ENCODE results near the gene DBP.

The DBP gene

DNA sequence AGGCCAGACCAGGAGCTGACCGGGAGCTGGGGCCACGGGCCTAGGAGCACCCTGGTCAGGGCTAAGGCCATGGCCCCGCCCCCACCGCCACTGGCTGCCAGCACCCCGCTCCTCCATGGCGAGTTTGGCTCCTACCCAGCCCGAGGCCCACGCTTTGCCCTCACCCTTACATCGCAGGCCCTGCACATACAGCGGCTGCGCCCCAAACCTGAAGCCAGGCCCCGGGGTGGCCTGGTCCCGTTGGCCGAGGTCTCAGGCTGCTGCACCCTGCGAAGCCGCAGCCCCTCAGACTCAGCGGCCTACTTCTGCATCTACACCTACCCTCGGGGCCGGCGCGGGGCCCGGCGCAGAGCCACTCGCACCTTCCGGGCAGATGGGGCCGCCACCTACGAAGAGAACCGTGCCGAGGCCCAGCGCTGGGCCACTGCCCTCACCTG is 11.3 kb downstream of the DBP start:
- TF ChIP-seq, protein P1, sequence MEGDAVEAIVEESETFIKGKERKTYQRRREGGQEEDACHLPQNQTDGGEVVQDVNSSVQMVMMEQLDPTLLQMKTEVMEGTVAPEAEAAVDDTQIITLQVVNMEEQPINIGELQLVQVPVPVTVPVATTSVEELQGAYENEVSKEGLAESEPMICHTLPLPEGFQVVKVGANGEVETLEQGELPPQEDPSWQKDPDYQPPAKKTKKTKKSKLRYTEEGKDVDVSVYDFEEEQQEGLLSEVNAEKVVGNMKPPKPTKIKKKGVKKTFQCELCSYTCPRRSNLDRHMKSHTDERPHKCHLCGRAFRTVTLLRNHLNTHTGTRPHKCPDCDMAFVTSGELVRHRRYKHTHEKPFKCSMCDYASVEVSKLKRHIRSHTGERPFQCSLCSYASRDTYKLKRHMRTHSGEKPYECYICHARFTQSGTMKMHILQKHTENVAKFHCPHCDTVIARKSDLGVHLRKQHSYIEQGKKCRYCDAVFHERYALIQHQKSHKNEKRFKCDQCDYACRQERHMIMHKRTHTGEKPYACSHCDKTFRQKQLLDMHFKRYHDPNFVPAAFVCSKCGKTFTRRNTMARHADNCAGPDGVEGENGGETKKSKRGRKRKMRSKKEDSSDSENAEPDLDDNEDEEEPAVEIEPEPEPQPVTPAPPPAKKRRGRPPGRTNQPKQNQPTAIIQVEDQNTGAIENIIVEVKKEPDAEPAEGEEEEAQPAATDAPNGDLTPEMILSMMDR (IDR thresholded peaks at IDR 0.05), result no peak

DNA sequence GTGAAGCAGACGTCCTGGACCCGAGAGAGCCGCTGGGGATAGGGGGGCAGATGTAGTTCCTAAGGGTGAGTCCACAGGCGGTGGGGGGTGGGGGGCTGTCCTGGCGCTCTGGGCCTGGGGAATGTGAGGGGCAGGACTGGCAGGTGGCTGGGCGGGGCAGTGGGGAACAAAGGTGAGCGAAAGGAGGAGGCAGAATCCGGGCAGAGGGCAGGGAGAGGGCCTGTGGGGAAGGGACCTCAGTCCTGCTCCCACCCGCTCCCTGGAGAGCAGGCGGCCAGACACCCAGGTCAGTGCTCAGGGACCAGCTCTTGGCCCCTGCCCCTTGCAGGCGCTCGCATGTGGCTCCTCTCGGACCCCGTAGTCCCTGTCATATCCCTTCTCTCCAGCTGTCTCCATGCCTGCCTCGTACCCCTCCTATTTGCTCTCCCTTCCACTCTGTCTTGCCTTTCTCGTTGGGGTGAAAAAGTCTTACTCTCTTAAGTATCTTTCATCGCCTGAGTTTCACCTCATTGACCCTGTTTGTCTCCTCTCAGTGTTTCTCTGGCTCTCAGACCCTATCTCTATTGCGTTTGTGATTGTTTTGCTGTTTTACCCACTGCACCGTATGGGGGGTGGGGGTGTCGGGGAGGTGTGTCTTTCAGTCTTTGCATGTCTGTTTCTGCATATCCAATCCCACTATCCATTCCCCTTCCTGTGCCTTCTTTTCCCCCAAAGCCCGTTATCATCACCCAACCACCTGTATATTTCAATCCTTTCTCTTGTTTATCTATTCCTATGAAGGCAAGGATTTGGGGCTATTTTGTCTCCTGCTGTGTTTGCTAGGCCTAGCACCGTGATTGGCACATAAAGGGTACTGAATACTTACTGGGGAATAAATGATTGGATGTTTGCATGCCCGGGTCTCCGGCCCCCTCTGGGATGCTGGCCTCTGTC is 12.1 kb downstream of the DBP start:
- TF ChIP-seq, protein P1 (IDR thresholded peaks at IDR 0.05), result no peak

DNA sequence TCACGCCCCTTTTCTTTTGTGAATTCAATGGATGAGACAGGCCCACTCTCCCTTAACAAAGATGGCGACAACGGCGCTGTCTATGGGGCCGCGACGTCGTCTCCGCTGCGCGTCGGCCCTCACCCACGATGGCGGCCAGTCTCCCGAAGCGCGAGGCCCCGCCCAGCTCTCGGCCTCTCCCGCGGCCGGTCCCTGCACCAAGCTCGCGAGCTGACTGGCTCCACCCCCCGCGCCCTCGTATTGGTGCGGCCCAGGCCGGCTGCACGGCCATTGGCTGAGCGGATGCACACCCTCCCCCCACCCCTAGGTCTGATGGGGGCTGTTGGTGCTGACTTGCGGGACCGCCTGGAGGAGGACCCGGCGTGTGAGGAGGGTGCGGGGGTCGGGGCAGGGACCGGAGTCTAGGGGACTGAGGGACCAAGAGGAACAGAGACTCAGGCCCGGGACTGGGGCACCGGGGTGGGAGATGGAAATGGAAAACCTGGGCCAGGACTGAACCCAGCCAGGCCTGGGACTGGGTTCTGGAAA is 13.0 kb downstream of the DBP start:
- TF ChIP-seq, protein P1 (IDR thresholded peaks at IDR 0.05), result no peak

DNA sequence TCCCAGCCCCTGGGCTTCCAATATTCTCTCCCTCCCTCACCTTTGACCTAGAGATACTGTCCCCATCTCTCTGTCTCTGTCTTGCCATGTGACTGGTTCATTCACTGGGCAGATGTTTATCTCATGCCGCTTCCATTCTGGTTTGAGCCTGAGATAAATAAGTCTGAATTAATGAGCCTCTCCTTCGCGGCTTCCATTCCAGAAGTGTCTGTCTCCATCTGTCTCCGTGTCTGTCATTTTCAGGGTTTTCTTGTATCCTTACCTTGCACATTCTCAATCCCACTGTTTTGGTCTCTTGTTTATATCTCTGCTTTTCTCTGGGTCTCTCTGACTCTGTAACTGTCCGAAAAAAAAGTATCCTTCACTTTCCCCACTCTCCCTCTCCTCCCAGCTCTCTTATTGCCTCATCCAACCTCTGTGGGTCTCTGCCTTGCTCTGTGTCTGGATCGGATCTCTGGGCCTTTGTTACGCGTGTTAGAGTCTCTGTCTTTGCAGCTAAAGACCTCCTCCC is 13.6 kb downstream of the DBP start:
- TF ChIP-seq, protein P1 (IDR thresholded peaks at IDR 0.05), result no peak

DNA sequence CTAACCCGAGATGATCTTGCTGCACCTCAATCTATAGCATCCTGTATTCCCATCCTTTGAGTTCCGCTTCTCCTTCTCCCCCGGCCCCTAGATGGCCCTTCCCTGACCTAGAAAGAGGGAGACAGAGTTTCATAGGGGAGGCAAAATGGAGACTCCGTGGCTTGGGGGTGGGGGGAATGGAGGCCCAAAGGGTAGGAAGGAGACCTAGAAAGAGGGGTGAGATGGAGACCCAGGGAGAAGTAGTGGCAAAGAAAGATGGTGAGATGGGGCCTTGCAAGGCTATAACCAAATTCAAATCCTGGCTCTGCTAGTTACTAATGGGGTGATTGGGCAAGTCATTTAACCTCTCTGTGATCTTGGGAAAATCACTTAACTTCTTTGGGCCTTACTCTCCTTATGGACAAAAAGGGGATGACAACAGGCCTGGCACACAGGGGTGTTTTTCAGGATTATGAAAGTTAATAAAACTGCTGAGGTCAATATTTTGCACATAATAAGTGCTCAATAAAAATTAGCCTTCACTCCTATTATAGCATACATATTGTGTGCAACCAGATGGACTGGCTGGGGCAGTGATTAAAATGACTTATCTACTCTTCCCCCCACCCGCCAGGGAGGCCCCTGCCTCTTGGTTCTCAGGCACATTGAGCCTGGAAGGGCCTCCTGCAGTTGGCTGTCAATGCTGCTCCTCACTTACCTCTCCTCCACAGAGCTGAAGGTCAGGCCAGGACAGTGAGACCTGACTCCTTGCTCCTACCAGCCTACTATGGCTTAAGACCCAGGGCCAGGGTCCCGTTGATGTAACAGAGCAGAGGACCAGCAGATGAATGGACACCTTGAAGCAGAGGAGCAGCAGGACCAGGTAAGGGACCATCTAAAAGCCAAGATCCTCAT is 17.2 kb downstream of the DBP start:
- TF ChIP-seq, protein P1 (IDR thresholded peaks at IDR 0.05), result no peak

DNA sequence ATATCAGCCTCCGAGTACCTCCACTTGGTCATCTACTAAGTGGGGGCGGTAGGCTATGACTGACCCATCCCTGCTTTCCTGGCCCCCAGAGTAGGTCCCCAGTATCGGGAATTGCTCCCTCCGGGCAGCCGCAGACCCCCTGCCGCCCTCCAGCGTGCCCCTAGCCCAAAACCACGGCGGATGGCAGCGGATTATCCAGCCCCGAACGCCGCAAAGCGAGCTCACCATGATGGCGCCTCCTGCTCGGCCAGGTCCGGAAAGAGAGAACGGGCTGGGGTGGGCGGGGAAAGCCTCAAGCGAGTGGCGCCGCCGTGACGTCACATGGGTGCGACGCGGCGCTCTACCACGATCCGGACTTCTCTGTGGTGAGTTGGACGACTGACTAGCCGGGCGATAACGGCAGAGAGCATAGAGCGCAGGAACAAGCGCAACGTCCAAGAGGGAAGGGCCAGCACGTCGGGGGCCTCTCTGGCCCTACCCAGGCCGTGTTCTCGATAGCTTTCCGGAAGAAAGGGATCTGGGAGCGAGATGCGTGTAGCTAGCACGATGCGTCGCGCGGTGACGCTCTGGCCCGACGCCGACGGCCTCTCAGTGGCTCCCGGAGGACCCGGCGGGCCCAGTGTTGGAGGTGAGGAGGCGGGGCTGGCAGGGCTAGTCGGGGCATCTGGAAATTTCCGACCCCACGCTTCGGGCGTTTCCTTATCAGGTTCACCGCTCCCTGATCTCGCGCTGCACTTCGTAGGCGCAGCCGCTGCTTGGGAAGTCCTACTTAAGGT is 18.1 kb downstream of the DBP start, which contains the start of the genes RPL18 and SPHK2:
TSS of gene RPL18 (minus strand) at position 263 of the 776 bp plus-strand sequence. CDS start at position 228, 35 bp downstream.
TSS of gene SPHK2 (plus strand) at position 591 of the 776 bp plus-strand sequence. CDS start 1,009 bp downstream, outside the sequence.
- TF ChIP-seq, protein P1 (IDR thresholded peaks at IDR 0.05), result no peak

All from LNCAP (cell line).